Stomach smooth muscle (tissue), 2 donors: ENCODE data around the gene PACSIN2.
"Not testable (repeated sequence)": the region's sequence is repeated elsewhere in the genome, so short reads cannot be mapped to it uniquely, and the experiment has no call there.

Source experiments
- H3K27ac ChIP-seq: one replicate; pipeline ENCODE4 v1.7.0; 2013; ENCODE audit warnings: mild to moderate bottlenecking, low read length, inconsistent platforms
- H3K27me3 ChIP-seq, 2 donors: one replicate each; pipeline ENCODE4 v1.7.0; 2013; ENCODE audit warnings: low read length in 2 of 2; ENCODE audit not compliant: insufficient read depth in 2 of 2, control insufficient read depth in 1 of 2
- H3K36me3 ChIP-seq, 2 donors: one replicate each; pipeline ENCODE4 v1.7.0; 2013; ENCODE audit warnings: low read length in 2 of 2; ENCODE audit not compliant: control insufficient read depth in 2 of 2, insufficient read depth in 2 of 2
- H3K4me1 ChIP-seq: one replicate; pipeline ENCODE4 v1.7.0; 2013; ENCODE audit warnings: low read length; ENCODE audit not compliant: control insufficient read depth, insufficient read depth
- H3K4me3 ChIP-seq, 2 donors: one replicate each; pipeline ENCODE4 v1.7.0; 2013; ENCODE audit warnings: low read length in 2 of 2
- H3K9ac ChIP-seq, 2 donors: one replicate each; pipeline ENCODE4 v1.7.0; 2013; ENCODE audit warnings: low read length in 2 of 2, mild to moderate bottlenecking in 1 of 2
- H3K9me3 ChIP-seq, 2 donors: one replicate each; pipeline ENCODE4 v1.7.0; 2013; ENCODE audit warnings: low read length in 2 of 2; ENCODE audit not compliant: control insufficient read depth in 2 of 2
- donor health status: healthy.
- donor health status: Pancreatic carcinoma.

The PACSIN2 gene

GRCh38 chr22:42927966-42928365 is 87.0 kb downstream of the PACSIN2 start:
- peak overlapping the region; percentile 53 for H3K27ac ChIP-seq
- no peaks in the 10 kb centered on the region for H3K9me3 ChIP-seq
- H3K9ac ChIP-seq, result no peak overlapping the region
- H3K36me3 ChIP-seq, result no peaks in the 10 kb centered on the region
- no peak overlapping the region for H3K4me3 ChIP-seq
- no peaks in the 10 kb centered on the region for H3K27me3 ChIP-seq
- peaks cover 68% of the 10 kb centered on the region for H3K4me1 ChIP-seq

DNA sequence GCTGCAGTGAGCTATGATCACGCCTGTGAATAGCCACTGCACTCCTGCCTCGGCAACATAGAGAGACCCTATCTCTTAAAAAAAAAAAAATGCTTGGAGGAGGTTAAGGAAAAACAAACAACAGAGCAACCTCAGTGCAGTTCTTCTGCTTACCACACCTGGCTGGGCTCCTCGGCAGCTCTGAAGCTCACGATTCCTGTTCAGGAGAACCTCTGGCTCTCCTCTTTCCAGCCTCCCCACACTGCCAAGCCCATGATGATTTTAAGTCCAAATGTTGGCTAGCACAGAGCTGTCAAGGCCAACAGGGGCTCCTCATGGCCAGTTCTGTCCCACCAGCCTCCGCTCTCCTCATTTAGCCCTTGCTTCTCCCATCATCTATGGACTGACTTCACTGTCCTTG is 88.2 kb downstream of the PACSIN2 start:
- no peaks in the 10 kb centered on the region for H3K9me3 ChIP-seq
- H3K9ac ChIP-seq, result no peak overlapping the region
- no peaks in the 10 kb centered on the region for H3K27me3 ChIP-seq
- H3K27ac ChIP-seq, result no peak overlapping the region
- H3K4me3 ChIP-seq, result no peak overlapping the region
- H3K4me1 ChIP-seq, result peaks cover 70% of the 10 kb centered on the region
- H3K36me3 ChIP-seq, result no peaks in the 10 kb centered on the region

GRCh38 chr22:42926104-42926503 is 88.8 kb downstream of the PACSIN2 start:
- no peaks in the 10 kb centered on the region for H3K36me3 ChIP-seq
- H3K27me3 ChIP-seq, result no peaks in the 10 kb centered on the region
- peak overlapping the region; percentile 55 for H3K27ac ChIP-seq
- no peaks in the 10 kb centered on the region for H3K9me3 ChIP-seq
- no peak overlapping the region for H3K9ac ChIP-seq
- peaks cover 65% of the 10 kb centered on the region for H3K4me1 ChIP-seq
- H3K4me3 ChIP-seq, result no peak overlapping the region

DNA sequence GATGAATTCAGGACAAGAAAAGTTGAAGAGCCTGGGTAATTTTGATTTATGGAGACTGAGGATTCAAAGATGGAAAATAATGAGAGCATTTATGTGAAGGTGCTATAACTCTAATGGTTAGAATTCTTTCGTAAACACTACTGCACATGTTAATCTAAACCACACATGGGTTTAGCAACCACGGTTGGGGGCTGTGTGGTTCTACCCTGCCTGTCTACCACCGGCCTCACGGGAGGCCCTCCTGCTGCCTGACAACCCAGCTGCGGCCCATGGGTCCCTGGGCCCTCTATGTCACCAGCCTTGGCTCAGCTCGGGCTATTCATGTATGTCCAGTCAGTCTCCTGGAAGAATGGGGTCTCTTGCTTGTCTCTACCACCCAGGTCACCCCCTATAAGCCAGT is 89.4 kb downstream of the PACSIN2 start:
- H3K27me3 ChIP-seq, result no peaks in the 10 kb centered on the region
- no peaks in the 10 kb centered on the region for H3K9me3 ChIP-seq
- H3K9ac ChIP-seq, result no peak overlapping the region
- H3K27ac ChIP-seq, result peak overlapping the region; percentile 55
- H3K4me3 ChIP-seq, result no peak overlapping the region
- peaks cover 60% of the 10 kb centered on the region for H3K4me1 ChIP-seq
- H3K36me3 ChIP-seq, result no peaks in the 10 kb centered on the region

DNA sequence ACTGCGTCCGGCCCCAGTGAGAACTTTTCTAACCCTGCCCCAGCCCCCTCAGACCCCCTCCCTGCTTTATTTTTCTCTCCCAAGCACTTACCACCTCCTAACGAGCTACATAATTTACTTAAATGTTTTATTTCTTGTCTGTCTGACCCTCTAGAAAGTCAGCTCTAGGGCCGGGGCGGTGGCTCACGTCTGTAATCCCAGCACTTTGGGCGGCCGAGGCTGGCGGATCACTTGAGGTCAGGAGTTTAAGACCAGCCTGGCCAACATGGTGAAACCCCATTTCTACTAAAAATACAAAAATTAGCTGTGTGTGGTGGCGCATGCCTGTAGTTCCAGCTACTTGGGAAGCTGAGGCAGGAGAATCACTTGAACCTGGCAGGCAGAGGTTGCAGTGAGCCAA is 89.9 kb downstream of the PACSIN2 start:
- not testable (repeated sequence) for H3K9ac ChIP-seq, H3K36me3 ChIP-seq, H3K4me3 ChIP-seq, H3K27me3 ChIP-seq, H3K9me3 ChIP-seq
- Histone ChIP-seq H3K27ac (peak overlapping the region; percentile 55), H3K4me1 (peaks cover 57% of the 10 kb centered on the region)

DNA sequence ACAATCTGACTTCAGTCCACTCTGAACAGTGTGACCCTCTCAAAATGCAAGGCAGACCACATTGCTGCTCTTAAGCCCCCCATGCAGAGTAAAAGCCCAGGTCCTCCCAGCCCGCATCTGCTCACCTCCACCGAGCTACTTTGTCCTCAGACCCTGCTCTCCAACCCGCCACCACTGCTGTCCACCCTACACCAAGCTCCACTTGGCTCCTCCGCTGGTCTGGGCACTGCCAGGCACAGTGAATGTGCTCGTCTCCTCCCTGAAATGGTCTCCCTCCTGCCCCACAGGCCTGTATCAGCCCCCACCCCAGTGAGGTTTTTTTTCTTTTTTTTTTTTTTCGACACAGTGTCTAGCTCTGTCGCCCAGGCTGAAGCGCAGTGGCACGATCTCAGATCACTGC is 90.5 kb downstream of the PACSIN2 start:
- no peaks in the 10 kb centered on the region for H3K36me3 ChIP-seq
- peaks cover 54% of the 10 kb centered on the region for H3K4me1 ChIP-seq
- no peaks in the 10 kb centered on the region for H3K27me3 ChIP-seq
- H3K9ac ChIP-seq, result no peak overlapping the region
- no peak overlapping the region for H3K4me3 ChIP-seq
- no peak overlapping the region for H3K27ac ChIP-seq
- H3K9me3 ChIP-seq, result no peaks in the 10 kb centered on the region

- Histone ChIP-seq H3K27me3 (no peaks in the 10 kb centered on the region), H3K36me3 (no peaks in the 10 kb centered on the region), H3K4me1 (peaks cover 48% of the 10 kb centered on the region), H3K9ac (no peak overlapping the region), H3K4me3 (no peak overlapping the region), H3K9me3 (no peaks in the 10 kb centered on the region), H3K27ac (no peak overlapping the region)
These were observed 92.4 kb downstream of the PACSIN2 start for GRCh38 chr22:42922374-42923191.

DNA sequence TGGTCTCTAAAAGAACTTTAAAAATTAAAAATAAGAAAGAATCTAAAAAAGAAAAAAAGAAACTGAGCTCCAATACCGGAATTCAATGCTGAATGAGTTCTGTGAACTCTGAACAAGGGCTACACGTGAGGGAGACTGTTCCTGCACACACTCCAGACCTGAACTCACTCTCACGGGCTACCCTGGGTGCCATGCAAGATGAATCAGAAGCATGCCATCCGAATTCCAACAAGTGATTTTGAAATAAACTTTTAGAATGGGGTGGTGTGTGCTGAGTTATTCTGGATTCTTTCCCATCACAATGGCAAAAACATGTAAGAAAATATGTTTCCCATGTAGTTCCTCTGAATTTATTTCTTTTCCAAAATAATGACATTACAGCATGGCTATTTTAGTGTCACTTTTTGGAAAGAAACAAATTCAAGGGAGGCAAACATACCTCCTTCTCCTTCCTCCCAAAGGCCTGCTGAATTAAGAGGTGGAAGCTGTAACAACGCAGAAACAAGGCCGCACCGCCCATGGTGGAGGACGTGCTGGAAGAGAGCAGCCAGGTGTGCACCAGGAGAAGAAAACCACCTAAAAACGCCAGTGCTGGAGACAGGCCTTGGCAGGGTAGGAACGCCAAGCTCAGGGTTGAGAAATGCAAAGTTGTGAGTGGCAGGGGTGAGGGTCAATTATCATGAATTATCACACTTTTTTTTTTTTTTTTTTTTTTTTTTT is 94.7 kb downstream of the PACSIN2 start:
- Histone ChIP-seq H3K27ac (no peak overlapping the region), H3K4me3 (no peak overlapping the region), H3K4me1 (peaks cover 32% of the 10 kb centered on the region)

GRCh38 chr22:42919199-42919598 is 95.8 kb downstream of the PACSIN2 start:
- no peak overlapping the region for H3K4me3 ChIP-seq
- no peaks in the 10 kb centered on the region for H3K27me3 ChIP-seq
- H3K4me1 ChIP-seq, result peaks cover 36% of the 10 kb centered on the region
- H3K27ac ChIP-seq, result no peak overlapping the region
- H3K9ac ChIP-seq, result peak overlapping the region in 1 of 2 donors; percentile 21
- H3K9me3 ChIP-seq, result no peaks in the 10 kb centered on the region
- no peaks in the 10 kb centered on the region for H3K36me3 ChIP-seq

More for the DNA sequence above, 94.7 kb downstream of the PACSIN2 start:
- H3K27me3 ChIP-seq, result no peaks in the 10 kb centered on the region
- no peaks in the 10 kb centered on the region for H3K36me3 ChIP-seq
- H3K9ac ChIP-seq, result no peak overlapping the region
- H3K9me3 ChIP-seq, result no peaks in the 10 kb centered on the region

DNA sequence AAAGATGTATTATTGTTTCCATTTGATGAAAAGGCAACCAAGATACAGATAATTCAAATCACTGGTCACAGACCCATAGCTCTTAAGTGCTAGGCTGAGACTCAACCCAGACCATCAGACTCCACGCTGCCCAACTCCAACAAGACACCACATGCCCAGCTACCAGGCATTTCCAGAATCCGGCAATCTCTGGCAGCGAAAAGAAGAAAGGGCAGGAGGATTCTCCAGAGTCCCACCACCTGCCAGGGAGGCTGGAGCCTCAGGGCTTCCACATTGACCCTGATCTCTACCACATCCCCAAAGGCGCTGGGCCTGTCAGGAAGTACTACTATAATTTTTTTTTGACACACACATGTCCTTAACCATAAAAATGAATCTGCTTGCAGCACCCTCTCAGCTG is 96.4 kb downstream of the PACSIN2 start:
- Histone ChIP-seq H3K4me3 (no peak overlapping the region), H3K27me3 (no peaks in the 10 kb centered on the region), H3K4me1 (peaks cover 36% of the 10 kb centered on the region), H3K27ac (no peak overlapping the region), H3K9me3 (no peaks in the 10 kb centered on the region), H3K9ac (no peak overlapping the region), H3K36me3 (no peaks in the 10 kb centered on the region)

- not testable (repeated sequence) for H3K9ac ChIP-seq, H3K4me3 ChIP-seq, H3K9me3 ChIP-seq, H3K36me3 ChIP-seq, H3K27ac ChIP-seq, H3K27me3 ChIP-seq
- peaks cover 30% of the 10 kb centered on the region for H3K4me1 ChIP-seq
These were observed 97.6 kb downstream of the PACSIN2 start for GRCh38 chr22:42917358-42917757.
